NCI-H524 treated with DMSO at 0.1 percent for 48 hours (cell line): ENCODE data around the gene ZBTB21.
A peak's percentile ranks its signal among the peaks of the same experiment; 100 is the strongest.
"Not testable (repeated sequence)": the region's sequence is repeated elsewhere in the genome, so short reads cannot be mapped to it uniquely, and the experiment has no call there.

Experiments used
- DNase-seq: peaks from one replicate; lab custom pipeline; 2025; lab: John Stamatoyannopoulos, UW

The ZBTB21 gene

GRCh38 chr21:41967708-41968107 is 42.5 kb downstream of the ZBTB21 start:
- DNase-seq: no peak

GRCh38 chr21:41966872-41967621 is 43.1 kb downstream of the ZBTB21 start:
- no peak for DNase-seq

- no peak for DNase-seq
Observed at GRCh38 chr21:41966041-41966833, 43.9 kb downstream of the ZBTB21 start.

GRCh38 chr21:41965461-41966013 is 44.6 kb downstream of the ZBTB21 start:
- no peak for DNase-seq

- no peak for DNase-seq
Observed at GRCh38 chr21:41965045-41965444, 45.1 kb downstream of the ZBTB21 start.

GRCh38 chr21:41964171-41964570 is 46.0 kb downstream of the ZBTB21 start:
- DNase-seq: no peak

- no peak for DNase-seq
Observed at GRCh38 chr21:41962425-41962966, 47.7 kb downstream of the ZBTB21 start.

GRCh38 chr21:41961753-41962152 is 48.4 kb downstream of the ZBTB21 start:
- DNase-seq: no peak

- DNase-seq: no peak
Observed at GRCh38 chr21:41961282-41961701, 48.9 kb downstream of the ZBTB21 start.

GRCh38 chr21:41960386-41960785 is 49.8 kb downstream of the ZBTB21 start:
- no peak for DNase-seq

GRCh38 chr21:41959697-41960096 is 50.5 kb downstream of the ZBTB21 start:
- not testable (repeated sequence) for DNase-seq

GRCh38 chr21:41958886-41959563 is 51.1 kb downstream of the ZBTB21 start:
- no peak for DNase-seq

GRCh38 chr21:41957991-41958766 is 52.0 kb downstream of the ZBTB21 start:
- DNase-seq: peak; percentile 54

- no peak for DNase-seq
Observed at GRCh38 chr21:41956926-41957729, 53.0 kb downstream of the ZBTB21 start.

GRCh38 chr21:41955516-41955915 is 54.6 kb downstream of the ZBTB21 start:
- DNase-seq: no peak

GRCh38 chr21:41954654-41955499 is 55.3 kb downstream of the ZBTB21 start:
- DNase-seq: no peak

- no peak for DNase-seq
Observed at GRCh38 chr21:41953831-41954653, 56.1 kb downstream of the ZBTB21 start, which contains the start of gene C2CD2. TSS of gene C2CD2 (minus strand) at chr21:41954018. CDS start at chr21:41953648, 370 bp downstream.

GRCh38 chr21:41953249-41953830 is 56.8 kb downstream of the ZBTB21 start:
- no peak for DNase-seq
